ENCODE measurements around the gene YPEL3. TPM values are rescaled to one million over a fixed set of nuclear protein-coding genes. Genes with fewer than 3 reads are reported as not detected.

Gene YPEL3
- total RNA-seq, 4 donors from 2014 or later, result 33.0 to 93.7 (median 74.9) TPM

DNA sequence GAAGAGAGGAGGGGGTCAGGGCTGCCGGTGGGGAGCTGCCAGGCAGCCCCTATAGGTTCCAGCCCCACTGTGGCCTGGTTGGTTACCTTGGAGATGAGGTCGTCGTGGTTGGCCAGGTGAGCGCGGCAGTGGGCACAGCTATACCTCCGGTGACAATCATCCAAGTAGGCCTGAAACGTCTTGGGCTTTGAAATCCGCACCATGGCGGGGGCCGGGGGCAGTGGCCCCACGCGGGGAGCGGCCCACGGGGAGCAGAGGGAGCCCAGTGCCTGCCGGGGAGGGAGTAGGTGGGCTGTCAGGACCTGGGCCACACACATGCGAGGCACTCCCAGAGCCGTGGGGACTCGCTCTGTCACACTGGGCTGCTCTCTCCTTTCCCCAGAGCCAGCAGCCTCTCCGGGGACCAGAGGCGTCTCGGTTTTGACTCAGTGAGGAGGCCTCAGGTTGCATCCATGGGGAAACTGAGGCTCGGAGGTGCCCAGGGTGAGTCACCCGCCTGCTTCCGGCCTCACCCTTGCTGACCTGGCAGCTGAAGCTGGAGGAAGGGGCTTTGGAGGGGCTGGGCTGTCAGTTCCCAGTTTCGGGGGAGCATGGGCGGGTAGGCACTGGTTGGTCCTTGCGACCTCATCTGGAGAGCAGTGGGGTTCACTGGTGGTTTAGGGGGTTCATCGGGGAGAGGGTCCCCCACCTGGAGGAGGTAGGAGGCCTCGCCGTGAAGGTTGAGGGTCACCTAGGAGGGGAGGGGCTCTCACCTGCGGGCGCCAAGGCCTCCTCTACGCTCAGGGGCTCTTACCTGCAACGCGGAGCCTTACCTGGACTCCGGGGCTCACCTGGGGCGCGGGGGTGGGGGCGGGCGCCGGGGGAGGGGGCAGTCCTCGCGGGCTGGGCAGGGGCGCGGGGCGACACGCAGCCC, 591 bp downstream of the YPEL3 start:
- DNase-seq (ENCODE audit: low spot score) (no peak), ATAC-seq (ENCODE audit: low FRiP score) (no peak)
- TF ChIP-seq, protein P1, sequence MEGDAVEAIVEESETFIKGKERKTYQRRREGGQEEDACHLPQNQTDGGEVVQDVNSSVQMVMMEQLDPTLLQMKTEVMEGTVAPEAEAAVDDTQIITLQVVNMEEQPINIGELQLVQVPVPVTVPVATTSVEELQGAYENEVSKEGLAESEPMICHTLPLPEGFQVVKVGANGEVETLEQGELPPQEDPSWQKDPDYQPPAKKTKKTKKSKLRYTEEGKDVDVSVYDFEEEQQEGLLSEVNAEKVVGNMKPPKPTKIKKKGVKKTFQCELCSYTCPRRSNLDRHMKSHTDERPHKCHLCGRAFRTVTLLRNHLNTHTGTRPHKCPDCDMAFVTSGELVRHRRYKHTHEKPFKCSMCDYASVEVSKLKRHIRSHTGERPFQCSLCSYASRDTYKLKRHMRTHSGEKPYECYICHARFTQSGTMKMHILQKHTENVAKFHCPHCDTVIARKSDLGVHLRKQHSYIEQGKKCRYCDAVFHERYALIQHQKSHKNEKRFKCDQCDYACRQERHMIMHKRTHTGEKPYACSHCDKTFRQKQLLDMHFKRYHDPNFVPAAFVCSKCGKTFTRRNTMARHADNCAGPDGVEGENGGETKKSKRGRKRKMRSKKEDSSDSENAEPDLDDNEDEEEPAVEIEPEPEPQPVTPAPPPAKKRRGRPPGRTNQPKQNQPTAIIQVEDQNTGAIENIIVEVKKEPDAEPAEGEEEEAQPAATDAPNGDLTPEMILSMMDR (IDR thresholded peaks at IDR 0.05), result no peak

GRCh38 chr16:30094541-30095165, 1.4 kb downstream of the YPEL3 start:
- ATAC-seq (ENCODE audit: low FRiP score), result no peak
- TF ChIP-seq, protein P1 (IDR thresholded peaks at IDR 0.05), result no peak
- no peak for DNase-seq (ENCODE audit: low spot score)

- TF ChIP-seq, protein P1 (IDR thresholded peaks at IDR 0.05), result peak in 1 of 3 donors; percentile 19
- ATAC-seq (ENCODE audit: low FRiP score) (peak; percentile 27), DNase-seq (ENCODE audit: low spot score) (no peak)
These were observed 3.5 kb downstream of the YPEL3 start for GRCh38 chr16:30092373-30093010.

DNA sequence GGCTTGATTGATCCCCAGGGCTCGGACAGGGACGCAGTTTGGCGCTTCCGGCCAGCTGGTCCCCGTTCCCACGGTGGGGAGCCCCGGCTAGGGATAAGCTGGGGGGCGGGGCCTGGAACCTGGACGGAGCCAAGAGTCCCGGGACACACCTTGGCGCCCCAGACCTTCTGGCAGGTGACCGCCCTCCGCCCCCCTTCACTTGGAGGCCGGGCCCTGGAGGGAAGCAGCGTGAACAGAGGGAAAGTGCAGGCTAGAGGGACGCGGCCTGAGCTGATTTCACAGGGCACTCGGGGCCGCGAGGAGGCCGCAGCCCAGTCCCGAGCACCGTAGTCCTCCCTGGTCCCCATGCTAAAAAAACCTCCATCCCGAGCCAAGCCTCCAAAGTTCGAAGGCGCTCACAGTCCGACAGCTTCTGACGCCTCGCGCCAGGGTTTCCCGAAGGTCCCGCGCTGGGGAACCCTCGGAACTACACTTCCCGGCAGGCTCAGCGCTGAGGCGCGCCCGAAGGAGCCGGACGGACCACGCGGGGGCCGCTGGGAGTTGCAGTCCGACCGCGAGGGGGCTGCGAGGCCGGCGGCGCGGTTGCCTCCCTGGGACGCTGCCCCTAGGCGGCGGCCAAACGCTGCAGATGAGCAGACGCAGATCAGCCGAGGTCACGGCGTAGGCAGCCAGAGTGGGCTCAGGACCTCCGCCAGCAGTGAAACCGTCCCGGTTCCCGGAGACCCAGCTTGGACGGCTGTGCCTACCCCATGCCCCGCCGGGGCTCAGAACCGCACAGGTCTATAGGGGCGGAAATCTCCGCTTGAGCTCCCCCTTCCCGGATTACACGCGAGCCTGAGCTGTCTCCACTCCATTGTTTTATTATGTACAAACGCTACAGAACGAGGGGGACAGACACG, 4.3 kb downstream of the YPEL3 start, which contains the start of gene TBX6:
TSS of gene TBX6 (minus strand) at position 451 of the 899 bp plus-strand sequence. CDS start 731 bp downstream, outside the sequence.
- ATAC-seq (ENCODE audit: low FRiP score) (peak; percentile 89), DNase-seq (ENCODE audit: low spot score) (peak; percentile 77)
- TF ChIP-seq, protein P1 (IDR thresholded peaks at IDR 0.05), result peak in 2 of 3 donors; percentile 37 to 73

- ATAC-seq (ENCODE audit: low FRiP score) (no peak), DNase-seq (ENCODE audit: low spot score) (no peak)
- TF ChIP-seq, protein P1 (IDR thresholded peaks at IDR 0.05), result no peak
These were observed 5.2 kb downstream of the YPEL3 start for GRCh38 chr16:30090610-30091331.
